ENCODE results near the gene STK38. TPM values are rescaled to one million over a fixed set of nuclear protein-coding genes. Genes with fewer than 3 reads are reported as not detected.

STK38 gene
- total RNA-seq, 4 donors from 2014 or later, result 57.8 to 107 (median 87.9) TPM

DNA sequence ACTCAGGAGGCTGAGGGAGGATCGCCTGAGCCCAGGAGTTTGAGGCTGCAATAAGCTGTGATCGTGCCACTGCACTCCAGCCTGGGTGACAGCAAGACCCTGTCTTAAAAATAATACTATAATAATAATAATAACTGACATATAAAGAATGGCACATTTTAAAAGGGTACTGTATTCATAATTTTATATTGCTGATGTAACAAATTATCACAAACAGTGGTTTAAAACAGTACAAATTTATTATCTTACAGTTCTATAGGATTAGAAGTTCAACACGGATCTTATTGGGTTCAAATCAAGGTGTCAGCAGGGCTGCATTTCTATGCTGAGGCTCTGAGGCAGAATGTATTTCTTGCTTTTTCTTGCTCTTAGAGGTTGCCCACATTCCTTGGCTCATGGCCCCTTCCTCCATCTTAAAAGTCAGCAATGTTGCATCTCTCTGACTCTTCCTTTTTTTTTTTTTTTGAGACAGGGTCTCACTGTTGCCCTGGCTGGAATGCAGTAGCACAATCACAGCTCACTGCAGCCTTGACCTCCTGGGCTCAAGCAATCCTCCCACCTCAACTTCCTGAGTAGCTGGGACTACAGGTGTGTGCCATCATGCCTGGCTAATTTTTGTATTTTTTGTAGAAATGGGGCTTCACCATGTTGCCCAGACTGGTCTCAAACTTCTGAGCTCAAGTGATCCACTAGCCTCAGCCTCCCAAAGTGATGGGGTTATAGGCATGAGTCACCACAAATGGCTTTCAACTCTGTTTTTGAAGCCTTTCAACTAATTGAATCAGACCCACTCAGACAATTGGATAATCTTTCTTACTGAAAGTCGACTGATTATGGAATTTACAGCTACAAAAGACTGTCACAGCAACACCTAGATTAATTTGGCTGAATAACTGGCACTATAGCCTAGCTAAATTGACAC is 24.1 kb upstream of the STK38 start:
- H3K9me3 ChIP-seq, result peaks cover 0 to 3% (median 0%) of the 10 kb centered on the region in 4 donors
- no peaks in the 10 kb centered on the region for H3K27me3 ChIP-seq
- TF ChIP-seq, protein P1, sequence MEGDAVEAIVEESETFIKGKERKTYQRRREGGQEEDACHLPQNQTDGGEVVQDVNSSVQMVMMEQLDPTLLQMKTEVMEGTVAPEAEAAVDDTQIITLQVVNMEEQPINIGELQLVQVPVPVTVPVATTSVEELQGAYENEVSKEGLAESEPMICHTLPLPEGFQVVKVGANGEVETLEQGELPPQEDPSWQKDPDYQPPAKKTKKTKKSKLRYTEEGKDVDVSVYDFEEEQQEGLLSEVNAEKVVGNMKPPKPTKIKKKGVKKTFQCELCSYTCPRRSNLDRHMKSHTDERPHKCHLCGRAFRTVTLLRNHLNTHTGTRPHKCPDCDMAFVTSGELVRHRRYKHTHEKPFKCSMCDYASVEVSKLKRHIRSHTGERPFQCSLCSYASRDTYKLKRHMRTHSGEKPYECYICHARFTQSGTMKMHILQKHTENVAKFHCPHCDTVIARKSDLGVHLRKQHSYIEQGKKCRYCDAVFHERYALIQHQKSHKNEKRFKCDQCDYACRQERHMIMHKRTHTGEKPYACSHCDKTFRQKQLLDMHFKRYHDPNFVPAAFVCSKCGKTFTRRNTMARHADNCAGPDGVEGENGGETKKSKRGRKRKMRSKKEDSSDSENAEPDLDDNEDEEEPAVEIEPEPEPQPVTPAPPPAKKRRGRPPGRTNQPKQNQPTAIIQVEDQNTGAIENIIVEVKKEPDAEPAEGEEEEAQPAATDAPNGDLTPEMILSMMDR (IDR thresholded peaks at IDR 0.05), result no peak
- TF ChIP-seq POLR2A (IDR thresholded peaks at IDR 0.05), result no peak
- H3K36me3 ChIP-seq, result no peaks in the 10 kb centered on the region
- no peak overlapping the region for H3K27ac ChIP-seq
- H3K4me1 ChIP-seq, result no peaks in the 10 kb centered on the region
- no peak overlapping the region for H3K4me3 ChIP-seq
- DNase-seq, result no peak

DNA sequence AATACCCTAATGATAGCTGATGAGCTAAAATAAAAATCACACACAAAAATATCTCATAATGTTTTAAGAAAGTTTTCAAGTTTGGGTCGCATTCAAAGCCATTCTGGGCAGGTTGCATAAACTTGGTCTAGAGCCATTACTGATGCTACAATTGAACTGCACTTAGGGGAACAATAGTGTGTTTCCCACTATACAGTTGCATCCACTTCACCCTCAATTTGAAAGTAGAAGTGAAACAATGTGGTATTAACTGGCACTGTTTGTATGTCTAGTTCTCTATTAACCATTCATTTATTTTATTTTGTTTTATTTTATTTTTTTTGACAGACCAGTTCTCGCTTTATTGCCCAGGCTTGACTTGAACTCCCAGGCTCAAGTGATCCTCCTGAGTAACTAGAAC is 23.0 kb upstream of the STK38 start:
- no peak overlapping the region for H3K4me3 ChIP-seq
- H3K4me1 ChIP-seq, result no peaks in the 10 kb centered on the region
- H3K9me3 ChIP-seq, result peaks cover 0 to 3% (median 0%) of the 10 kb centered on the region in 4 donors
- DNase-seq, result no peak
- no peaks in the 10 kb centered on the region for H3K27me3 ChIP-seq
- H3K27ac ChIP-seq, result no peak overlapping the region
- TF ChIP-seq POLR2A (IDR thresholded peaks at IDR 0.05), result no peak
- TF ChIP-seq, protein P1 (IDR thresholded peaks at IDR 0.05), result no peak
- no peaks in the 10 kb centered on the region for H3K36me3 ChIP-seq

DNA sequence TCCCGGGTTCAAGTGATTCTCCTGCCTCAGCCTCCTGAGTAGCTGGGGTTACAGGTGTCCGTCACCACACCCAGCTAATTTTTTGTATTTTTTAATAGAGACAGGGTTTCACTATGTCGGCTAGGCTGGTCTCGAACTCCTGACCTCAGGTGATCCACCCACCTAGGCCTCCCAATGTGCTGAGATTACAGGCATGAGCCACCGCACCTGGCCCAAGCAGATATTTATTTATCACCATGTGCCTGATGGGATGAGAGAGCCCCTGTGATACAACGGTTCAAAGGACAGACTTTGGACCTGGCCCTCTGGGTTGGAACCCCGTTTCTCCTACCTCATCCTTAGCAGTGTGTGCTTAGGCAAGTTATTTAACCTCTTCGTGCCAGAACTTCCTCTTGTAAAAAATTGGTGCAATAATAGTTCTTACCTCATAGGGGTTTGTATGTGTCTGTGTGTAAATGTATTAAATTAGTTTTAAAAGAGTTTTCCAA is 19.2 kb upstream of the STK38 start:
- Histone ChIP-seq H3K4me1 (no peaks in the 10 kb centered on the region), H3K27ac (no peak overlapping the region), H3K27me3 (no peaks in the 10 kb centered on the region), H3K4me3 (no peak overlapping the region), H3K9me3 (no peaks in the 10 kb centered on the region), H3K36me3 (no peaks in the 10 kb centered on the region)
- peak in 2 of 3 donors; percentile 54 to 74 for DNase-seq
- TF ChIP-seq, protein P1 (IDR thresholded peaks at IDR 0.05), result no peak
- no peak for TF ChIP-seq POLR2A (IDR thresholded peaks at IDR 0.05)

DNA sequence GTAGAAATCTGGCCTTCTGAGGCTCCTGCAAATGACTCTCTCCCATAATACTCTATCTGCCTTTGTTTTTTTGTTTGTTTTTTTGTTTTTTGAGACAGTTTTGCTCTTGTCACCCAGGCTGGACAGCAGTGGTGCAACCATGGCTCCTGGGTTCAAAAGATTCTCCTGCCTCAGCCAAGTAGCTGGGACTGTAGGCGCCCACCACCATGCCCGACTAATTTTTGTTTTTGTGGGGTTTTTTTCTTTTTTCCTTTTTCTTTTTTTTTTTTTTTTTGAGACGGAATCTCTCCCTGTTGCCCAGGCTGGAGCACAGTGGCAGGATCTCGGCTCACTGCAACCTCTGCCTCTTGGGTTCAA is 16.6 kb upstream of the STK38 start:
- no peaks in the 10 kb centered on the region for H3K27me3 ChIP-seq
- no peak overlapping the region for H3K27ac ChIP-seq
- peak in 1 of 3 donors; percentile 12 for DNase-seq
- no peak overlapping the region for H3K4me3 ChIP-seq
- no peaks in the 10 kb centered on the region for H3K36me3 ChIP-seq
- no peaks in the 10 kb centered on the region for H3K9me3 ChIP-seq
- no peaks in the 10 kb centered on the region for H3K4me1 ChIP-seq
- TF ChIP-seq, protein P1 (IDR thresholded peaks at IDR 0.05), result no peak
- TF ChIP-seq POLR2A (IDR thresholded peaks at IDR 0.05), result no peak

DNA sequence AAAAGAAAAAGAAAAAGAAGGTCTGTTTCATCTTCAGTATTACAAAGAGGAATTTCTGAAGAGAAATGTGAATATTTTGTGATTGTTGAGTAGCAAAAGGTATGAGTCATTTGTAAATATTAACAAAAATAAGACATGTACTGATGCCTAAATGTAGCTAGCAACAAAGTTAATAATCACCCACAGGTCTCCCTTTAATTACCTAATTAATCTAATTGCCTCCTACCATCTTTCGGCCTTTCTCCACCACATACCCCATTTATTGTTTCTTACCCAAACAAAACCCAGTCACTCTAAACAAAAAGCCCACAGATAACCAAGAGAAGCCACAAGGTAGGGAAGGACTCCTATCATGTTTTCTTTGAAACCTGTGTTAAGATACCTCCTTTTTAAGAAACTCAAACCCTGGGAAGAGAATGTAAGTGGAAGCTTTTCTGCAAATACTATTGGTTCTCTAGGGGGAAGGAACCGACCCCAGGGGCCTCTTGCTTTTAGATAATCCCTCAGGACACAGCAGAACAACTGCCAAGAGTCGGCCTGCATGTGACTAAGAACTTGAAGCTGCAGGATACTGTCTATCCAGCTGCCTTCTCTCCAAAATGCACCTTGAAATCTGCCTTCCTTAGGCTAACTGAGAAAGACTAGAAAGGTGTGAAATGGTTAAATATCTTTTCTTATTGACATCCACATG is 16.1 kb upstream of the STK38 start:
- Histone ChIP-seq H3K4me1 (no peaks in the 10 kb centered on the region), H3K4me3 (no peak overlapping the region), H3K27ac (no peak overlapping the region), H3K27me3 (no peaks in the 10 kb centered on the region), H3K36me3 (no peaks in the 10 kb centered on the region), H3K9me3 (no peaks in the 10 kb centered on the region)
- DNase-seq, result peak in 1 of 3 donors; percentile 13
- TF ChIP-seq POLR2A (IDR thresholded peaks at IDR 0.05), result no peak
- TF ChIP-seq, protein P1 (IDR thresholded peaks at IDR 0.05), result no peak
